ENCODE data around the gene C11orf87.

C11orf87 gene

DNA sequence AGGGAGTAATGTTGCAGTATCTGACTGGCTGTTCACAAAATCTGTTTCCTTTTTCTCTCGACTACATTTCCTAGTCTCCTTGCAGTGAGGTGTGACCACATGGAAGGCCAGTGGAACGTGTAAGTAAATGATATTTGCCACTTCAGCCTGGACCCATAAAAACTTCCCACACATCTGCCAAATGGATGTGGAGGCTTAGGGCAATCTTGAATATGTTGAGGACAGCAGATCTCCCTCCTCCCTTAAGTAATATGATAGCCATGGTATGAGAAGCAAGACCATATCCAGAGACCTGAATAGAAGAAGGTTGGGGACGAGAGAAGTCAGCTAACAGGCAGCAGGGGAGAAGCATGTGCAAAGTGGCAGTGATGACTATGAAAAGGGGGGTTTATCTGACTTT, 33.0 kb upstream of the C11orf87 start:
- H3K27ac ChIP-seq: no peak overlapping the region
- TF ChIP-seq CTCF (conservative IDR thresholded peaks at IDR 0.05) (no peak), ZFX (IDR thresholded peaks at IDR 0.05) (no peak)

DNA sequence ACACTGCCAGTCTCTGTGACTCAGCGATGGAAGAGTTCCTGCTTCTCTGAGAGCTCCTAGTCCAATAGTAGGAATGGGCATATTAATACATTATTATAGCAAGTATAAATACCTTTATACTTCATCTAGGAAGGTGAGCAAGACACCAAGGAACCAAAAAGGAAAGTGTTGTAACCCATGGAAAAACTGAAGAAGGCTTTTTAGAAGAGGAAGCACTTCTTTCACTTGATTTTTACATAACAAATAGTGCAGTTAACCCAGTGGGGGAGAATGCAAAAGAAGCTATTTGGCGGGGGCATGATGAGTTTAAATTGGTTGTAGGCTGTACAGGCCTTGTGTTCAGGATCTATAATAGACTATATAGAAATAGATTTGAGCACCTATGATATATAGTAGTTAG, 31.2 kb upstream of the C11orf87 start:
- TF ChIP-seq CTCF (conservative IDR thresholded peaks at IDR 0.05): no peak
- TF ChIP-seq ZFX (IDR thresholded peaks at IDR 0.05): no peak
- H3K27ac ChIP-seq: no peak overlapping the region

- no peak overlapping the region for H3K27ac ChIP-seq
- TF ChIP-seq CTCF (conservative IDR thresholded peaks at IDR 0.05): no peak
- no peak for TF ChIP-seq ZFX (IDR thresholded peaks at IDR 0.05)
These were observed 20.4 kb upstream of the C11orf87 start for GRCh38 chr11:109401545-109401944.

- no peak overlapping the region for H3K27ac ChIP-seq
- no peak for TF ChIP-seq CTCF (conservative IDR thresholded peaks at IDR 0.05)
- no peak for TF ChIP-seq ZFX (IDR thresholded peaks at IDR 0.05)
These were observed 16.3 kb upstream of the C11orf87 start for GRCh38 chr11:109405671-109406070.

GRCh38 chr11:109416601-109417000, 5.4 kb upstream of the C11orf87 start:
- TF ChIP-seq CTCF (conservative IDR thresholded peaks at IDR 0.05) (no peak), ZFX (IDR thresholded peaks at IDR 0.05) (no peak)
- H3K27ac ChIP-seq: no peak overlapping the region

DNA sequence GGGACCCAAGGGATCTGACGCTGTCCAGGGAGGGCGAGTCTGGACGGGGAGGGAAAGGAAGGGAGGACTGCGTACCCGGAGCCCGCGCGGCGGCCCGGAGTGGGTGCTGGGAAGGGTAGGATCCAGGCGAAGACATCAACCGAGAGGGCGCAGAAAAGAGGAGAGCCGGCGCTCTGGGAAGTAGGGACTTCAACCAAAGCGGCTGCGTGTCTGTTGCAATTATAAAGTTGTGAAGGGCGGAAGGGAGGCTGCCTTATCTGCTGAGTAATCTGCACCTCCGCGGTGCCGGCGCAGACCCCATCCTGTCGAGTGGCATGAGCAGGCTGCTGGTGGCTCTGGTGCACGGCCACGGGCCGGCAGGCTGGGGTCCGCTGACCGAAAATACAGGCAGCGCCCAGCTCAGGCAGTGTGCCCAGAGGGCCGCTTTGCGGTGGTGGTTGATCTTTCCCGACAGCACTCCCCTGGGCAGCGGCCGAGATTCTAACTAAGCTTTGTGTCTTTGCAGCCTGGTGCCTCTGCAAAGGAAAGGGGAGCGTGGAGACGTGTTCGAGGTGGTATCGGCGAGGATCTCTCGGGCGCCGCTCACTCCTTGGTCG, 978 bp downstream of the C11orf87 start:
- no peak for TF ChIP-seq CTCF (conservative IDR thresholded peaks at IDR 0.05)
- no peak for TF ChIP-seq ZFX (IDR thresholded peaks at IDR 0.05)

GRCh38 chr11:109423466-109424190, 1.6 kb downstream of the C11orf87 start:
- TF ChIP-seq CTCF (conservative IDR thresholded peaks at IDR 0.05): no peak
- no peak for TF ChIP-seq ZFX (IDR thresholded peaks at IDR 0.05)

More for the DNA sequence above, 978 bp downstream of the C11orf87 start:
- no peak overlapping the region for H3K27ac ChIP-seq

More at GRCh38 chr11:109423466-109424190, 1.6 kb downstream of the C11orf87 start:
- no peak overlapping the region for H3K27ac ChIP-seq

Measured in C4-2B (cell line).